SW480 (cell line): Measurements from ENCODE around the gene PAXIP1.

Source experiments
- DNase-seq: peaks from one replicate; pipeline ENCODE4 v3.0.0-alpha.2; 2016; ENCODE audit warnings: low spot score

PAXIP1 gene

GRCh38 chr7:154996756-154997155 lies 6.2 kb downstream of the PAXIP1 start:
- DNase-seq: no peak

DNA sequence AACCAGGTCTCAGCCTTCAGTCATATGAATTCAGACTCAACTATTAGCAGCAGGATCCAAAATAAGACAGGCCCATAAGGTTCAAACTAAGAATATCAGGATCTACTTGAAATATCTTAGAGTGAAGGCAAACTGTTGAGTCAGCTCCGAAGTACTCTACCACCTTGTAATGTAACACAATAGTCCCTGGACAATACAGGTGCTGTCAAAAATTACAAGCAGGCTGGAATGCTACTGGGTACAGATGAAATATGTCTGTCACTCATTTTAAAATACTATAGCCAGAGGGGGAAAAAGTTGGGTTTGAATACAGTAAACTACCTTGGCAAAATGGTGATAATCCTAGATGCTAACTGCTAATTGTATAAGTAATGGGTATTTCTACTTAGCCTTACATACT lies 6.8 kb downstream of the PAXIP1 start:
- DNase-seq: no peak

DNA sequence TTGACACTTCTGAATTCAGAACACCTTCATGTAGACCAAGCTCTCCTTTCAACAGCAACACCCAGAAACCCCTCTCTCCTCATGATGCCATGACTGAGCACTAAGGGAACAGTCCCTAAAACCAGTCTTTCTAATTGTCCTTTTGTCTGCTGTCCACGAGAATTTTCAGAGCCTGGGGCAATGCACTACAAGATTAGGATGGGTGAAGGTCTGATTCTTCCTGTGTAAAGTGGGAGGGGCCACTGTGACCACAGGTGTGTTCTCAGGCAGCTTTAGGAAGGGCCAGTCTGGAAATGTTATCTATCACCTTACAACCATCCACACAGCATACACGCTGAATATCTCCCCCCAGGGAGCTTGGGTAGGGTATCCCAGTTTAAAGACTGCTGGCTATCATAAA lies 7.9 kb downstream of the PAXIP1 start:
- DNase-seq: no peak

GRCh38 chr7:154990964-154991540 lies 11.9 kb downstream of the PAXIP1 start:
- DNase-seq: no peak

GRCh38 chr7:154987571-154987970 lies 15.4 kb downstream of the PAXIP1 start:
- DNase-seq: no peak

- DNase-seq: no peak
Observed at GRCh38 chr7:154986200-154986945, 16.6 kb downstream of the PAXIP1 start.

DNA sequence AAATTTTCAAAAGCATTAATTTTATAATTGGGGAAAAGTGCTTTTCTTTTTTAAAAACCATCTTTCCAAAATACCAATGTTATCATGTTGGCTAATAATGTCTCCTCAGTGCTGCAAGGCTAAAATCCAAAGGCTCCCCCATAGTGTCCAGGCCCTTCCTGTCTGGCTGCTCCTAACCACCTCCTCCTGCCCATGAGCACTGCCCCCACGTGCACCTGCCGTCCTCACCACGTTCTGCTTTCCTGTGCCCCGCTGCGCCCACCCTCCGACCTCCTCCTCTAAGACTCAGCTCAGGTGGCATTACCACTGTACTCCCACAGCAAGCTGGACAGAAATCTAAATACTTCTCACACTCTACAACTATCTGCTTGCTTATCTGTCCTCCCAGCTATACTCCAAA lies 17.7 kb downstream of the PAXIP1 start:
- no peak for DNase-seq

- DNase-seq: no peak
Observed at GRCh38 chr7:154984601-154985188, 18.2 kb downstream of the PAXIP1 start.

- DNase-seq: no peak
Observed at GRCh38 chr7:154978017-154978416, 24.9 kb downstream of the PAXIP1 start.

- no peak for DNase-seq
Observed at GRCh38 chr7:154977250-154977649, 25.7 kb downstream of the PAXIP1 start.

DNA sequence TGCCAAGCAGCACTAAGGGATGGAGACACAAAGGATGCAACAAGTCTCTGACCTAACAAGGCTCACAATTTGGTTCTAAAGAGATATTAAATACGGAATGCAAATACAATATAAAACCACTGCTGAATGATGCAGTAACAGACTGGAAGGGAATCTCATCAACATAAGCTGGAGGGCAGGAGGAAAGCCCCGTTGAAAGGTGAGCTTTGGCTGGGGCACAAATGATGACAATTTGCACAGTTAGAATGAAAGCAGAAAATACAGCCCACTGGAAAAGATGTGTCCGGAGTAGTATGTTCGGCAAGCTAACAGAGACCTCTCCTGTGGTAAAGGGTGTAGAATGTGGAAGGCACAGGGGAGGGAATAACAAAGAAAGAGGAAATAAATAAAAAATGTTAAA lies 26.1 kb downstream of the PAXIP1 start:
- DNase-seq: no peak

GRCh38 chr7:154975984-154976383 lies 26.9 kb downstream of the PAXIP1 start:
- no peak for DNase-seq

- DNase-seq: no peak
Observed at GRCh38 chr7:154973381-154973780, 29.5 kb downstream of the PAXIP1 start.

GRCh38 chr7:154968336-154969001 lies 34.5 kb downstream of the PAXIP1 start:
- DNase-seq: no peak

DNA sequence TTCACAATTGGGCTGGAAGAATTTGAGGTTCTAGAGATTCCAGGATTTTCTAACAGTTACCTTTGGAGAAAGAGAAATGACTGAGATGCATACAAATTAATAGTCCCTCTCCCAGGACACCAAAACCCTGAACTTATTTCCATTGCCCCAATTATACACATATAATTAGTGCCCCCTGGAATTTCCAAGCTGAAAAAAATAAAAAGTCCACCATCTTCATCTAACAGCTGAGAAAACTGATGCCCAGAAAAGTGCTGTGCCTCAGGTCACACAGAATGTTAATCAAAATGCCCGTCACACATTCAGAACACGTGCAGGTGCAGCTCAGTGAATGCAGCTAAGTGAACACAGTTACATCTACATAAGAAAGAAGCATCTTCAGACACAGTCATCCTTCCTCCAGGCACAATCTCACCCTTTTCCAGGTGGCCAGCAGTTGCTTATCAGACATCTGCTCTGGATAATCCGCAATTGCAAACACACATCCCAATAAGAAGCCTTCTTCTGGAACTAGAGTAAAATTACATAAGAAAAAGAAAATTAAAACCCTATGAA lies 35.4 kb downstream of the PAXIP1 start:
- no peak for DNase-seq

DNA sequence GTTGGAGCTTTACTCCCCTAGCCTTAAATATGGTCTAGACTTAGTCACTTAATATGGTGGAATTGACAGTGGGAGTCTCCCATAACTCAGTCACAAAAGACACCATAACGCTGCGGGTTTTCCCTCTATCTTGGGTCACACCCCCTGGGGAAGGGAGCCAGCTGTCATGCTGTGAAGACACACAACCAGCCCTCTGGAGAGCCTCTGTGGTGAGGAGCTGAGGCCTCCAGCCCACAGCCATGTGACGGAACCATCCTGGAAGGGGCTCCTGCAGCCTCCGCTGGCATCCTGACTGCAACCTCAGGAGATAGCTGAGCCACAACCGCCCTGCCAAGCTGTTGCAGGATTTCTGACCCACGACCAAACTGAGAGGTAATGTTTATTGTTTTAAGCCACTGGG lies 37.9 kb downstream of the PAXIP1 start:
- DNase-seq: no peak

- DNase-seq: no peak
Observed at GRCh38 chr7:154960063-154960790, 42.7 kb downstream of the PAXIP1 start.

DNA sequence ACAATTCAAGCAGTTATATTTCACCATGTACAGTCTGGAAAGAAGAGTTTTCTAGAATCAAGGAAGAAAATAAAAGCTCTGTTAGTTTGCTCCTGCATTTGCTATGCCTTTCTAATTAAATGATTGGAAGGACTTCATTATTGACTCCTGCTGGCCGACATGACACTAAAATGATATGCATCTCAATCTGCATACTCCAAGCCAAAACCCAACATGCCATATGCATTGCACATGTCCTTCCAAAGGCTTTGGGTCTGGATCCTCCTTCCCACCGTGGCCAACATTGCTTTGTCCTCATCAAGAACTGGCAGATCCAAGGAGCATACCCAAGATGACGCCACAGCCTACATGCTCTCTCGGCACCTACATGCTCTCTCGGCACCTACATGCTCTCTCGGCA lies 46.5 kb downstream of the PAXIP1 start:
- DNase-seq: no peak

DNA sequence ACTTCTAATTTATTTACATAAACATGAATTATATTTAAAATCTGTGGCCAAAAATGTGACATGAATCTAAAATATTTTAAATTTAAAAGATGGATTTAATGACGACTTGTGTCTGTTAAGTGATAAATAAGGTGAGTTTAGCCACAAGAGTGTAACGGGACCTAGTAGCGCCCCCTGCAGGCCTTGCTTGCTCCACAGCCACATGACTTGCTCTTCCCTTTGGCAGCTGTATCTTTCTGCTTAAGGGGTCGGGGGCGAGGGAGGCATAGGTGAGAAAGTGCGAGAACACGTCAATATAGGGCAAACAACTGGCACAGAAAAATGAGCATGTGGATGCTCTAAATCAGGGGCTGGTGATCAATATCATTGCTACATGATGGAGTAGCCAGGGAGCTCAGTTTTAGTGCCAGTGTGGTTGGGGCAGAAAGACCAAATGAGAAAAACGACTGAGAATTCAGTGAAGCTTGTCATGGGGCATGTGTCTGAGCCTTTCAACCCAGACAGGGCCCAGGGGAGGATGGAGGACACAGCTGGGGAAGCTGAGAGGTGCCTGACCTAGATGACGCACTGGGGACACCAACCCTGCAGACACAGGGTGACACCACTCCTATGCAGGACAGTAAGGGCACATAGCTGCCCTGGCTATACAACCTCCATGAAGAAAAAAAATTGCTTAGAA lies 49.8 kb downstream of the PAXIP1 start:
- DNase-seq: peak; percentile 8

- no peak for DNase-seq
Observed at GRCh38 chr7:154950960-154951359, 52.0 kb downstream of the PAXIP1 start.

DNA sequence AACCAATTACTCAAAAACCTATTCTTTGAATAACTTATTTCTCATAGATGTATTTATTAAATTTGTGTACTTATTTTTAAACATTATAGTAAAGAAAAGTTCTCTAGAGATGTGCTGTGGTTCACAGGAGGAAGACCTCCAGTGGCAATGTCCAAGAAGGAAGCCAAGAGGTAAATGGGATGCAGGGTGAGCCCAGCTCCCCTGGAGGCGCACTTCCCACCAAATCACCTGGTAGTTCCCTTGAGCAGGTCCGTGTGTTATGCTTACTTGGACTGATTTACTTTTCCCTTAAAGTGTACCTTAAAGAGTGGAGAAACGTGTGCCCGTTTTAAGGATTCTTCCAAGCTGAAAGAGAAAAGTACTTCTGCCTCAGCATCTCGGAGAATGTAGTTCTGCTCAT lies 55.3 kb downstream of the PAXIP1 start:
- no peak for DNase-seq

DNA sequence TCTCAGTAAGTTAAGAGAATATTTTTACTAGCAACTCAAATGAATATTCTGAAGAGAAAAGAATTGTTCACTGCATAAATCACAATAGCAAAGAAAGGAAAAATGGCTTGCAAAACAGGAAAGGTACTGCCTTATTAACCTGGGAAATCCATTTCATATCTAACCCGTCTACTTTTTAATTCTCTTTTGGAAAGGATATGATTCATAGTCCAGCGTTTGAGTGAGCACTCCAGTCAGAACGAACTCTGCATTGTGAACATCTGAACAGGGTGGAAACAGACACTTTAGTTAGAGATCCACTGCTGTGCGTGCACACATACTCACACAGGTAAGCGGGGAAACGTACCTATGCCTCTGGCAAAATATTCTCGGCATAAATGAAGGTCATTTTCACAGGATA lies 56.8 kb downstream of the PAXIP1 start:
- no peak for DNase-seq
